ENCODE data around the gene TRABD2B. TPM values are rescaled to one million over a fixed set of nuclear protein-coding genes. Genes with fewer than 3 reads are reported as not detected.

Gene TRABD2B
- total RNA-seq, 1 experiment from 2014 or later: not detected

DNA sequence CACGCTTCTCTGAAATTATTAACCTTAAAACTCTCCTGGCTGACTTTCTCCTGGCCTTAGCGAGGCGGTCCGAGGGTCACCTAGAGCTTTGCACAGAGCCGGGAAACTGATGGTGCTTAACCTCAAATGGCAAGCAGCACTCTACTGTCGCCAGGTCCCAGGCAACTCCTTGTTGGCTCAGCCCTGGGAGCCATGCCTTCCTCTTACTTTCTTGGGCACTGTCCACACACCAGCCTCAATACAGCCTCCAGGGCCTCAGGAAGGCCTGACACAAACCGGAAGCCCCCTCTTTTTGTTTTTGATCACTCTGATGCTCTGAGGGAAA is 3.8 kb downstream of the TRABD2B start:
- DNase-seq (ENCODE audit: low read depth): no peak

DNA sequence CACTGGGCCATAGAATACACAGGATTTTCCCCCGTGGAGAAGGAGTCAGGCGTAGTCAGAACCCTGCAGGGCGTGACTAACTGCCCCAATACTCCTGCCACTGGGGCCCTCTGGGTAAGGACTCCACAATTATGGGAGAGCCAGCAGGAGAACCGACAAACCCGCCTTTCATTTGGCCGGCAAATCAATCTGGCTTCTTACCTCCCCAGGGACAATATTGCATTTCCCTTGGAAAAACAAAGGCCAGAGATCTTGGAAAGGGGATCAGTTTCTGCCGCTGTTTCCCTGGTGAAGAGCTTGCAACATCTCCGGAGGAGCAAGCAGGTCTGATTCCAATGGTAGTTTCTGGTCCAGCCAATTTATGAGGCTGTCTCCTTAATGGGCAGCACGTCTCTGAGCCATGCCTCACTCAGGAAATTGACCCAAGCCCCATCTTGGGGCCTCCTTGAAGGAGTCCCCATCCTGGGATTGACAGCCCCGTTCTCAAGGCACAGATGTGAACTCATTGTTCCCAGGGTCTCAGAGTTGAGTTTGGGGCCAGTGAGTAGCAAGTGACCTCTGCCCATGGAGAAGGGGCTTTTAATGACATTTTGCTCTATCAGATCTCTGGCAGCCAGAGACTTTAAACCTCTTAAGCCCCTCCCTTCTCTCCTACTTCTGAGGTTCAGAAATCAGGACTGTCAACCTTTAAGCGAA is 4.3 kb downstream of the TRABD2B start:
- DNase-seq (ENCODE audit: low read depth): no peak

DNA sequence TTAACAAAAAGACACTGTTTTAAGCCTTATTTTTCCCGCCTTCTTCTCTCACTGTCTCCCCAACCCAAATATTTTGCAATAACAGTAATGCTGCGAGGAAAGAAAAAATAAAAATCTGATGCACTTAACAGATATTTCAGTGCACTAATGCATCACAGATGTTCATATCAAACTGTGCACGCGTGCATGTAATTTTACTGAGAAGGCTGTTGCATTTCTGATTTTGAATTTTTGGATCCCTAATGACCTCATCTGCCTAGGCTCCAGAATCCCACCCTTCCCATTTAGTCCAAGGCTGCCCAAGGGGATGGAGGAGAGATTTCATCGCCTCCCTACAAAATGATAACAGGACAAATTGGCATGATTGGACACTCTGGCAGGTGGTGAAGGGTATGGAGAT is 5.5 kb downstream of the TRABD2B start:
- DNase-seq (ENCODE audit: low read depth): no peak

DNA sequence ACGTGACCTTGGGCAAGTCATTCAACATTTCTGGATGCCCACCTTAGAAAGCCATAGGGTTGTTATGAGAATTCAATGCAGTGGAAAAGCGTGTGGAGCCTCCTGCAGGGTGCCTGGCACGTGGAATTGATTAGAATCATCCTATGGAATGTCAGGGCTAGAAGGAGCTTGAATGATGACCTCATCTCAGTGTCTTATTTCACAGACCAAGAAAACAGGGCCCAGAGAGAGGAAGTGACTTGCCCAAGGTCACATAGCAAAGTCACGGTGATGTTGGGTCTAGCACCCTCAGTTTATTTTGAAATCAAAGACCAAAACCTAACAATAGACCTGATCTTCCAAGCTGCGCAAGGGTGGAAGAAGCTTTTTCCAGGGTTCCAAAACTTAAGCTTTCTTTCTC is 6.0 kb downstream of the TRABD2B start:
- DNase-seq (ENCODE audit: low read depth): no peak

DNA sequence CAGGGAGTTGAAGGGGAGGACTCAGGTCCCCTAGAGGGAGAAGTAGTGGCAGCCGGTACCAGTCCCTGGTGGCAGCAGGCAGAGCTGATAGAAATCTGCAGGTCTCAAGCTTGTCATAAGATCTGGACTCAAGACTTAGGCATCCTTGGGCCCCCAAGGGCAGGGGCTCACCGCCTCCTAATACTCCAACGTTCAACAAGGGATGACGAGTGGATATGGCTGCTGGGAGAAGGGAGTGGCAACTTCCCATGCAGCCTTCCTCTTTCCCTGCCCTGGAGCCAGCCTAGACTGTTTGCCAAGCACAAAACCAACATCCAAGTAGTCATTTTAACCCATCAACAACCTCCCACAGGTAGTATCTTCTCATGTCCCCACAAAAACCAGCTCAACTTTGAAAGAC is 6.9 kb downstream of the TRABD2B start:
- DNase-seq (ENCODE audit: low read depth): no peak

DNA sequence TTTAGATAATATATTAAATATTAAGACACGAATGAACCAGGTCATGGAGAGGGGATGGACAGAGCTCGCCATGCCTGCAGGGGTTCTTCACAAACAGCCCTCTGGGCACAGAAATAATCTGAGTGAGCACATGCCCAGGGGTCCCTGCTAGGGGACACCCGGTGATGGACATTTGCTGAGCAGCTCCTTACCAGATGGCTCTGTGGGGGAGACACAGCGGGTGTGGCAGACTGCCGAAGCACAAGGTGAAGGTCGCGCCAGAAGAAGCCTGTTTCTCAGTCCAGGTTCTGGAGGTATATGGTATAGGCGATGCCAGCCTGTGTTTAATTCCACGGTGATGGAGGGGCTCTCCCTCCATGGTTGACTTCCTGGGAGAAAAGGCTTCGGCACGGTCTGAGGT is 9.6 kb downstream of the TRABD2B start:
- DNase-seq (ENCODE audit: low read depth): no peak

DNA sequence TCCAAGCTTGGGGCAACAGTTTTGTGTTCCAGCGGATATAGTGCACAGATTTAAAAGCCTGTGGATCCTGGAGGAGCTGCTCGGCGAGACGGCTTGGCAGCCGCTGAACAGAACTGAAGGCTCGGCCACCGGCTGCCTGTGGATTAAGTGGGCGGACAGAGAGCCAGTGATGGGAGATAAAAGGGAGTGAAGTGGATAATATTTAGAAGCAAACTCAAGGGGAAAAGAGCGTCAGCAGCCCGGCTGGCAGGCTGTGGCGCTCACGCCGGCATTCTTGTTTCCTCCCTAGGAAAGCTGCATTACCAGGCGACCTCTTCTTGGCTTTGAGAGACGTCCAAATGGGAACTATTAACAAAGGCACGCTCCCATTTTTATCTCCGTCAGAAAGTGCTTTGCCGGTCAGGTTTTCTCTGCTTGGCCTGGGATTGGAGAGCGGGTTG is 10.4 kb downstream of the TRABD2B start:
- DNase-seq (ENCODE audit: low read depth): no peak

DNA sequence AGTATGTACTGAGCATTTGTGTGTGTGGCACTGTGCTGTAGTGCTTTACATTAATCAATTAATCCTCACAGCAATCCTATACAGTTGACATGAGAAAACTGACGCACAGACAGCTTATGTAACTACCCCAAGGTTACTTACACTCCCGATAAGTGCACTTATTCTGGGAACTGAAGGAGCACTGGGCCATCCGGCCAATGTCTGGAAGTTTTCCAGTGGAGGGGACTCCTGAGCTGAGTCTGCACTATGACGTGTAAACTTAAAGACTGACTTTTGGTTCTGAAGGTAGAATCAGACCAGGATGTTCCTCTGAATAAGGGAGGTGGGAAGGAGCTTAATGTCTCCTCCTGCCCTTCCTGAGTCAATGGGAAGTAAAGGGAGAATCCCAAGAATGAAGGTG is 12.2 kb downstream of the TRABD2B start:
- DNase-seq (ENCODE audit: low read depth): no peak

DNA sequence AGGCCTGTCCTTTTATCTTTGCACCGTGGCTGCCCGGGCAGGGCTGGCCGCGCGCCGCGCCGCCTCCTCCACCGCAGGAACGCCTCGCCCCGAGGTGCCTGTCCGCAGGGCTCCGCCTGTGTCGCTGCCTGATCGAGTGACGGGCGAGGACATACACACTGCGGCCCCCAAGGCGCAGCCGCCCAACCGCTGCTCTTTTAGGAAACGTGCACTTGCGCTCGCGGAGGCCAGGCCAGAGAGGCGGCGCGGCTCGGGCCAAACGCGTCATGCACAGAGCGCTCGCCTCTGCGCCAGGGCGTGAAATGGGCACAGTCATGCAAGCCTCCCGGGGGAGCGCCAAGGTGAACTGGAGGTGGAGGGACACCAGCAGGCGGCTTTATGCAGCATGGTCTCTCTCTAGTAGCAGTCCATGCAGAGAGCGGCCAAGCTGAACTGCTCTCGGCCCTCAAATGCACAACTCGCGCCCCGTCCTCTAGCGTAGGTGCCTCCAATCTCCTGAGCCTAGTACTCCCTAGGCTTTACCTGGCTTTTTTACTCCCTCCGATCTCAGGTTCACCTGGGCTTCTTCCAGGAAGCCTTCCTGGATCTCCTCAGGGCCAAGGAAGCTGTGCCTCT is 12.9 kb downstream of the TRABD2B start:
- DNase-seq (ENCODE audit: low read depth): no peak

DNA sequence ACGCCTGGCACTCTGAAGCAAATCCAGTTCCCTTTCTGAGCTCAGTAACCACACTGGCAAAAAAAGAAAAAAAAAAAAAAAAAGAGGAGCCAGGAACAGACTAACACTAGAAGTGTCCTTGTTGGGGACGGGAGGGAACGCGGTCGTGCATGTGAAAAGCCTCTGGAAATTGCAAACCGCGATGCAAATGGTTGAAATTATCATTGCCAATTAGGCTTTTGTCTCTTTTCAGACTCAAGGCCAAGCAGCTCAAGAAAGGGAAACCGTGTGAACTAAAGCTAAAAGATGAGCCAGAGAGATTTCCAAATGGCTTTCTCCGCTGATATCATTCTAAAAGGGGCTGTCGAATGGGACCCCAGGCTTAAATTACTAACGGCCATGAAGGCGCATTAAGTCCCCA is 13.5 kb downstream of the TRABD2B start:
- no peak for DNase-seq (ENCODE audit: low read depth)

DNA sequence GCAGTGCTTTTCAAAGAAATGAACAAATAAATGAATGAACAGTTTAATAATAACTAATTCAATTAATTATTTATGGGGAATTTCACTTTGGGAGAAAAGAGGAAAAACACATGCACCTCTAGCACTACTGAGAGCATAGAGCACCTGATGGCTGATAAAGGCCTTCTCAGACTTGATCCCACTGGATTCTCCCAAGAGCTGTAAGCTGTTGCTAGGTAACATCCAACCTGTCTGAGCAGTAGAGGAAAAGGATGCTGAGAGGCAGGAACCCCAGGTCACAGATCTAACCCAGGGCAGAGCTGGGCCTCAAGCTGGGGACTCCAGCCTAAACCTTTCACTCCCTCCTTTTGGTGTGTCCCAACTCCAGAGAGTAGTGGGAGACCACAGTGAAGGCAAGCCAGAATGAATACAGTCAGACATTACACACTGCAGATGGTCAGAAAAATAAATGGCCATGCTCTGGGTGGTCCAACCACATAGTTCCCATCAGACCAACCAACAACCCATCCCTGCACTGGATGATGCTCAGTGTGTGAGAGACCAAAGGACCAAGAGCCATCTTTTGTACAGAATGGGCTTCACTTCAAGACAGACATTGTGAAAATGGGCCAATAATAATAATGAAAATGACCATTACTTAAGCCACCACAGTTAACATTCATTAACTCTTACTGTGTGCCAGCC is 15.4 kb downstream of the TRABD2B start:
- no peak for DNase-seq (ENCODE audit: low read depth)

DNA sequence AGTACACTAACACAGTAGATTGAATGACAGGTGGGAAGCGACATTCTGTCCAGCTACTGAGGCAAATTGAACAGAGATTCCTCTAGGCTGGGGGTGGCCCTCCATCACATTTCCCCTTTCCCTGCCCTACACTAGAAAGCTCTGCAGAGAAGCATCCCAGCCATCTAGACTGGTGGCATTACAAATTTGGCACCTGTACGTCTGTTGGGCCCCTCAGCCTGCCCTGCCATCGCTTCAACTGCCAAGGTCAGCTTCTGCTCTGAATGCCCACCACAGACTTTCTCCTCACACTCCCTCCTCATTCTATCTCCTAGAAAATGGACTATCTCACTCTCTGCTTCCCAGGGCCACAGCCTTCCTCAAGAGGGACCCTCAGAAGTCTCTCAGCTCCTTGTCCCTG is 16.7 kb downstream of the TRABD2B start:
- no peak for DNase-seq (ENCODE audit: low read depth)

DNA sequence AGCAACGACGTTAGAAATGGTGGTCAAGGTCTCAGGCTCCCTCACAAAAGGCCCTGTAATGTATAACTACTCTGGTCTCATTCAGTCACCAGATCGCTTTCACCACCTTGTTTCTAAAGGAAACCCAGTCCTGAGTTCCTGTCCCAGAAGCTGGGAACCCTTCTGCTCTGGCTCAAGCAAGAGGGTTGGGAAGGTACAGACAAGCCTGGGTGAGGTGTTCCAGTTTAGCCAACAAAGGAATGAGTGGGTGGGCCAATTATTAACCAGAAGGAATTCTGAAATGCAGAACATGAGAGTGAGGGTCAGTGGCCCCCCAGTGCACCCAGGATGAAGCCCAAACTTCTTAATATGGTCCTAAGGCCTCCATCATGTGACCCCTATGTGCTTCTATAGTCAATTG is 17.5 kb downstream of the TRABD2B start:
- no peak for DNase-seq (ENCODE audit: low read depth)

DNA sequence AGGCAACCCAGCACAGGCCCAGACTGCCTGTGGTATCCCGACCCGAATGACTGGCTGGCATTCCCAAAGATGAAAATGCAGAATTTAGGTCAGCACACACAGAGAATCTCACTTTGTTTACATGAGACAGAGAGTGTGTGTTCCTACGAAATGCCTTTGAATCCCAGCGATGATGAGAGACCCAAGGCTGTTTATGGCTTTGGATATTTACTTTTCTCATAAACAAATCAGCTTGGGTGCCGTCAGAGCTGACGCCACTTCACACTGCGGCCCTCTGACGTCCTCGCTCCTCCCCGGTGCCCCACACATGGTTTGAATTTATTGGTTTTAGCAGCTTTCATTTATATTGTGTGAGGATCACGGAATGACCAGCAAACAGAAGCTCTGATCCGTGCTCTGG is 18.7 kb downstream of the TRABD2B start:
- DNase-seq (ENCODE audit: low read depth): no peak

DNA sequence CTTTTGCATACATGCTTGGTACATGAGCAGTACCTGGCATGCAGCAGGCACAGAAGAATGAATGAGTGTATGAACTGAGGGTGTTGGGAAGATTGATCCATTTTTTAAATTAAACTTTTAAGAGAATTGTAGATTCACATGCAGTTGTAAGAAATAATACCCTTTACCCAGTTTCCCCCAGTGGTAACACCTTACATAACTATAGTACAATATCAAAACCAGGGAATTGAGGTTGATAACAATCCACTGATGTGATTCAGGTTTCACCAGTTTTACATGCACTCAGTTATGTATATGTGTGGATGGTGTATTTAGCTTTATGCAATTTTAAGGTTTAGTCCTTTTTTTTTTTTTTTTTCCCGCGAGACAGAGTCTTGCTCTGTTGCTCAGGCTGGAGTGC is 20.5 kb downstream of the TRABD2B start:
- no peak for DNase-seq (ENCODE audit: low read depth)

DNA sequence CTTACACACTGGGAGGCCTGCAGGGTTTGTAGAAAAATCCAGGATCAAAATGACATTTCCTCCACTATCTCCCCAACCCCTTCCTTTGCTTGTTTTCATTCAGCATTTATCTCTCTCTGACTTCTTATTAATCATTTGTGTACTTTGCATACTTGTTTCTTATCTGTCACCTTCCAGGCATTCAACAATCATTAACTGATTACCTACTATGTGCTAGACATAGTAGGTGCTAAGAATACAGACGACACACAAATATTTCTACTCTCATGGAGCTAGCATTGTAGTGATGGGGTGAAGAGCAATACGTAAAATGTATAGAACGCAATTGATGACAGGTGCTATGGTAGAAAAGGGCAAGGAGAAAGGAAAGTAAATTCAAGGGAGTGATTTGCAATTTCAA is 20.9 kb downstream of the TRABD2B start:
- DNase-seq (ENCODE audit: low read depth): no peak

DNA sequence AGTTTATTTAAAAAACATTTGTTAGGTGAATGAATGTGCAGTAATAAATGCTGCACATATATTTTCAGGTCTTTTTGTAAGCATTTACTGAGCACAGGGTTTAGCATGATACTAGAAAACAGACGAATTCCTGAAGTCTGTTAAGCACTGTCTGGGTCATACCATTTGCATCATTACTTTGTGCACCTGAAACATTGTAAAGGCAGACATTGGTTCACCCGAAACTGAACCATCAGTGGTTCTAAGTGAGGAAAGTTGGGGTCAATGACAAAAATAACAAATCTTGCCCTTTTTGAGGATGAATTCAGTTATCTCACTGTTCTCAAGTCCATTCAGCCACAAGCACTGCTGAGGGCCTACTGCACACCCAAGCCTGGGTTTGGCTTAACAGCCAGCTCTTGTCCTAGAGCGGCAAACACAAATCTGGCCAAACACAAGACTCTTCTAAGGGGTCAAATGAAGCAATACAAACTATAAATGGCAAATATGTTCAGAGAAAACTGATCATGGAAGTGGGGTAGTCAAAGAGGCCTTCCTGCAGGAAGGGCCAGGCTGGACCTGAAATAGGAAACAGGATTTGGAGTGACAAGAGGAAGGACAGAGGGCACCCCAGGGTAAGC is 21.8 kb downstream of the TRABD2B start:
- no peak for DNase-seq (ENCODE audit: low read depth)

DNA sequence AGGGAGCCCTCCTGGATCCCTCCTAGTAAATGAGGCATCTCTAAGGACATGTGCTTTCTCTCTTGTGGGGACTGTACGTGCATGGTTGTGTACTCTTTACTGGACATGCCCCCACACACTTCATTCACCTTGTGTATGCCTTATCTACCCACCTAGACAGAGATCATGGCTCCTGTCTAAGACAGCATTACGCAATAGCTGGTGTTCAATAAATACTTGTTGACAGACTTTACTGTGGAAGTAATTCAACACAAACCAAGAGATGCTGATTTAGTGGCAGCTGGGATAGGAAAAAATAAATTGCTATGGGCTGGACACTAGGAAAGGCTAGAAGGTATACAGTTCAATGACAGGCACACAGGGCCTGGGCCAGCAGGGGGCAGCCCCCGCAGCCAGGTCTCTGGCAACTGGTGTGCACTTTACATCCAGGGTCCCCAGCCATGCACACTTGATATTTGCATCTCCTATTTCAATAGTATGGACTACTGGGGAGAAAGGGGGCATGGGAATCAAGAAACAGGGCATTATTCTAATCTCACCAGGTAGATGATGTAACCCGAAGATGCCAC is 24.2 kb downstream of the TRABD2B start:
- DNase-seq (ENCODE audit: low read depth): no peak

DNA sequence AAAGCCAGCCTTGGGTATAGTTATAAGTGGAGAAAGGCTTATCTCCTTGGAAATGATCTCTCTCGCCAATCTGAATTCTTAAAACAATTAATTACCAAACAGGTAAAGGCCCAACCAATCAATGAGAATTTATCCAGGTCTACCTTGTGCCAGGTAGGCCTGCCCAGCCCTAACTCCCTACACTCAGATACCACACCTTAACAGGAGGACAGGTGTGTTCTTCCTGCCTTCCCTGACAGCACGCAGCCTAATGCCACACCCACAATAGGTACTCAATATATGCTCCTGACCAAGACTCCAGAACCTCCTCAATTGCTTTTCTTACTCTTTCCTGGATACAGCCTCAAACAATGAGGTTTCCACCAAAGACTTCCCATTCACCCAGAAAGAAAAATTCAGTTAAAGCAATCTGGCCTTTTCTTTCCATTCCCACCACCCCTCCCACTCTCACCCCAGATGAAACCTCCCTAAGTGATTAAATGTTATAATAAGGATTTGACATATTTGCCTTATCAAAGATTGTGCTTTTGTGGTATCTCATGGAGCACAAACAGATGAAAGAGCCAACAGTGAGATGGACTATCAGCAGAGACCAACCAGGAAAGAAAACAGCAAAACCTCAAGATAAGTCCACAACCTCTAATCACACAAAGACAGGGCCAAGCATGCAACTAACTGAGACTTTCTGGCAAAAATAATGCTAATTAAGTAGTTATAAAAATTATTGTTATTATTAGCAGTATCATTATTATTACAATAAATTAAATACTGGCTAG is 25.6 kb downstream of the TRABD2B start:
- no peak for DNase-seq (ENCODE audit: low read depth)

DNA sequence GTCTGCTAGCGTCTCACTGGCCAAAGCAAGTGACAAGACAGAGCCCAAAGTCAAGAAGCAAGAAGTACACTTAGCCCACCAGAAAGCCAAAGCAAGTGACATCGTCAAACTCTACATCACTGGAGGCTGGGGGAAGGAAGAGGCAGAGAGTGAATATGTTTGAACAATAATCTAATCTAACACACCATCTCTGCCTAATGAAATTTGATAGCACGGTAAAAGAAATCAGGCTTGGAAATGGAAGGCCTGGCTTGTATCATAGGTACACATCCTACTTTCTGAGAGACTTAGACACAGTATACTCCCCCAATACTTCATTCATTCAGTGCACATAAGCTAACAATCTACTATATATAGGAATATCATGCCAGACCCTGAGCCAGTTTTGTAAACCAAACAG is 26.3 kb downstream of the TRABD2B start:
- no peak for DNase-seq (ENCODE audit: low read depth)

DNA sequence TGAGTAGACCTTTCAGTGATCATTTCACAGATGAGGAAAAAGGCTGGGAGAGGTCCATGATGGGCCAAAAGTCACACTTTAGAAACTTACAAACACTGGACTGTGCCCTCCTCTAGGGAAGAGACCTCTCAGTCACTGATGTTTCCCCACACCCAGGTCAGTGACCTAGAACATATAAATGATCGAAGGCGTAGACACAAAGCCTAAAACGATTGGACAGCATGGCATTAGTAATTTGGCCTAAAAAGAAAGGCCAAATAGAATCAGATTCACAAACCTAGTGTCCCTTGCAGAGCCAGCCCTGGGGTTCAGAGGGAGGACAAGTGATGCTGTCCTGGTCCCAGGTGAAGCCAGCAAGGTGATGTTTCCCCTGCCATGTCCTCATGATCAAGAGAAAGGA is 27.7 kb downstream of the TRABD2B start:
- DNase-seq (ENCODE audit: low read depth): no peak

DNA sequence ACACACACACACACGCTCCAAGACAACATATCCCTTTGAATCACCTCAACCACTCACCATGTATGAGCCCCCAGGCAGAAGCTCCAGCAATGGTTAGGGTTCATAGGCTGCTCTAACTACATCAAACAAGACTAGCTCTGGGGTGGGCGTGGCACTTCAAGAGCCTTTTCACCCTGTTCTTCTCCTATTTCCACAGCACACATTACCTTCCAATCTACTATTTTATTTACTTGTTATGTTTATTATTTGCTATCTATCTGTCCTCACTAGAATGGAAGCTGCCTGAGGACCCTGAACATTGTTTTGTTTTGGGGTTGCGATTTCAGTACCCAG is 28.7 kb downstream of the TRABD2B start:
- DNase-seq (ENCODE audit: low read depth): no peak

Data from M059J (cell line).